HCEC 1CT (cell line): Measurements from ENCODE around the gene HMCN2.

Source experiments
- DNase-seq: peaks from one replicate; pipeline ENCODE4 v3.0.0-alpha.2; 2017

HMCN2 gene

GRCh38 chr9:130454096-130454811, 188.7 kb downstream of the HMCN2 start:
- DNase-seq: no peak

- DNase-seq: no peak
Observed at GRCh38 chr9:130454812-130455325, 189.3 kb downstream of the HMCN2 start.

DNA sequence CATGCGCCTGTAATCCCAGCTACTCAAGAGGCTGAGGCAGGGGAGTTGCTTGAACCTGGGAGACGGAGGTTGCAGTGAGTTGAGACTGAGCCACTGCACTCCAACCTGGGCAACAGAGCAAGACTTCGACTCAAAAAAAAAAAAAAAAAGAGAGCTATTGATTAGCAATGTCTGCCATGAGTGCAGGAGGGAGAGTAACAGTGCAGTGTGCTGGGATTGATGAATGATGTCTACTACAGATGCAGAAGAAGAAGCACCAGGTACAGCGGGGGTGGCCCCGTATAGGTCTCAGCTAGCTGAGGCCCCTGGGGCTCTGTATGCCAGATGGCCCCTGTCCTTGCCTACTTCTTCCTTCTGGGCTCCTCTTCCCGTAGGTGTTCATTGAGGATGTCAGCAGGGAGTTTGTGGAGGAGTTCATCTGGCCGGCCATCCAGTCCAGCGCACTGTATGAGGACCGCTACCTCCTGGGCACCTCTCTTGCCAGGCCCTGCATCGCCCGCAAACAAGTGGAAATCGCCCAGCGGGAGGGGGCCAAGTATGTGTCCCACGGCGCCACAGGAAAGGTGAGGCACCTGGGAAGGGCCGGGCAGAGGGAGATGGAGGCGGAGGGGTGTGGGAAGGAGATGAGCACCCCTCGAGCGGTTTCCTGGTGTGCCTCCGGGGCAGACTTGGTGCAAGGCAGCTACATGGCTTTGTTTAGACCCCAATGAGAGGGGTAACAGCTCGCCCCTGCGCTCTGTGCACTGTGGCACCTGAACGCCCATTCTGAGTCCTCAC, 192.7 kb downstream of the HMCN2 start:
- DNase-seq: no peak

- no peak for DNase-seq
Observed at GRCh38 chr9:130458804-130459067, 193.2 kb downstream of the HMCN2 start.

DNA sequence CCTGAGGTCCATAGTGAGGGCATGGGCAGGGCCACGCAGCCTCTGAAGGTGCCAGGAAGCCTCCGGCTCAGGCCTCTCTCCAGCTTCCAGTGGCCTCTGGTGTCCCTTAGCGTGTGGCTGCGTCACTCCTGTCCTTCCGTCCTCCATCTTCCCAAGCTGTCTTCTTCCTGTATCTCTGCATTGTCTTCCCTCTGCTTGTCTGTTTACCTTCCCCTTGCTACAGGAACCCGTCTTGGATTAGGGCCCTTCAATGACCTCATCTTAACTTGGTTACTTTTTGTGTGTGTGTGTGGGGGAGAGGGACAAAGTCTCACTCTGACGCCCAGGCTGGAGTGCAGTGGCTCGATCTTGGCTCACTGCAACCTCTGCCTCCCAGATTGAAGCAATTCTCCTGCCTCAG, 193.6 kb downstream of the HMCN2 start:
- DNase-seq: no peak

- DNase-seq: no peak
Observed at GRCh38 chr9:130459941-130460669, 194.5 kb downstream of the HMCN2 start.

DNA sequence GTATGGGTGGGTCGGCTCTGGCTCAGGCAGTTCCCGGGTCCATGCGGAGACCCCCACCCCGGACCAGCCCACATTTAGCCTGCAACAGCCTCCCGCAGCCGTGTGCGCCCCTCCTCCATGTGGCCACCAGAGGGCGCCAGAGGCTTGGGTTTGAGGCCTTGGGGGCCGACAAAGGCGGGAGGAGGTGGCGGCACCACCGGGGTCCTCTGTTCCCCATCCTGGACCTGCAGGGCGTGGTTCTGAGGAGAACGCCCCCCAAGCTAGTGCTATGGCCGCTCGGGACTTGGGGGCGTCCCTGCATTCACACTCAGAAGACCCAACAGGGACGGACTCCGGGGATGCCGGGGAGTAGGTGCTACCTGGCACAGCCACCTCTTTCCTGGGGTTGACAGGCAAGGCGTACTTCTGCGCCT, 195.7 kb downstream of the HMCN2 start:
- DNase-seq: no peak

GRCh38 chr9:130461731-130462130, 196.2 kb downstream of the HMCN2 start:
- DNase-seq: no peak

DNA sequence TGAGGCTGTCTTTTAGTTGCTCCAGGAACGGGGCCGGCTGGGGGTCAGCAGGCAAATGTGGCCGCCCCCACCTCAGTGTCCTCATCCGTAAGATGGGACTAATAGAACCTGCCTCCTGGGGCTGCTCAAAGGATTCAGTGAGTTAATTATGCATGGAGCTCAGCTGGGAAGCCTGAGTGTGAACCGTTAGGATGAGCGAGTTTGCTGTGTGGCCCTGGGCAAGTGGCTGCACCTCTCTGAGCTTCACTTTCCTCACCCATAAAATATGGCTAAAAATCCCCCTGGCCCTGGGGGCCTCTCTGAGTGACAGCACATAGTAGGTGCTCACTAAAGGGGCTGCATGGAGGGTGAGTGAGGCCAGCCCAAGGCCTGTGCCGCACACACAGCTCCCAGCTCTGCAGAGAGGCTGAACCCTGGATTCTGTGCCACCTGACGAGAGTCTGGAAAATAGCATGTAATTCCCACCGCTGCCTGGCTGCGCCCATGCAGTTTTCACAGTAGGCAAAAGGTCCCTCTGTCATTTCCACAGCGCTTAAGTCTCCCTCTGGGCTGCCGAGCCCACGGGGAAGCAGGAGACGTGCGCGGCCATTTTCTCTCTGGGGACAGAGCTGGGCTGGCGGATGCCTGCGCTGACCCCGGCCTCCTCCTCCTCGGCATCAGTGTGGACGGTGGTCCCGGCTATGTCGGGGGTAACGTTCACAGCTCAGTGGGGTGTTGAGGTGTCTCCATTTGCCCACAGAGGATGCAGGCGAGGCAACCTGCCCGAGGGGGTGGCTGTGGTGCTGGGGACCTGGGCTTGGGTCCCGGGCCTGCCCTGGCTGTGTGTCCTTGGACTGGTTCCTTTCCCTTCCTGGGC, 197.4 kb downstream of the HMCN2 start:
- no peak for DNase-seq

DNA sequence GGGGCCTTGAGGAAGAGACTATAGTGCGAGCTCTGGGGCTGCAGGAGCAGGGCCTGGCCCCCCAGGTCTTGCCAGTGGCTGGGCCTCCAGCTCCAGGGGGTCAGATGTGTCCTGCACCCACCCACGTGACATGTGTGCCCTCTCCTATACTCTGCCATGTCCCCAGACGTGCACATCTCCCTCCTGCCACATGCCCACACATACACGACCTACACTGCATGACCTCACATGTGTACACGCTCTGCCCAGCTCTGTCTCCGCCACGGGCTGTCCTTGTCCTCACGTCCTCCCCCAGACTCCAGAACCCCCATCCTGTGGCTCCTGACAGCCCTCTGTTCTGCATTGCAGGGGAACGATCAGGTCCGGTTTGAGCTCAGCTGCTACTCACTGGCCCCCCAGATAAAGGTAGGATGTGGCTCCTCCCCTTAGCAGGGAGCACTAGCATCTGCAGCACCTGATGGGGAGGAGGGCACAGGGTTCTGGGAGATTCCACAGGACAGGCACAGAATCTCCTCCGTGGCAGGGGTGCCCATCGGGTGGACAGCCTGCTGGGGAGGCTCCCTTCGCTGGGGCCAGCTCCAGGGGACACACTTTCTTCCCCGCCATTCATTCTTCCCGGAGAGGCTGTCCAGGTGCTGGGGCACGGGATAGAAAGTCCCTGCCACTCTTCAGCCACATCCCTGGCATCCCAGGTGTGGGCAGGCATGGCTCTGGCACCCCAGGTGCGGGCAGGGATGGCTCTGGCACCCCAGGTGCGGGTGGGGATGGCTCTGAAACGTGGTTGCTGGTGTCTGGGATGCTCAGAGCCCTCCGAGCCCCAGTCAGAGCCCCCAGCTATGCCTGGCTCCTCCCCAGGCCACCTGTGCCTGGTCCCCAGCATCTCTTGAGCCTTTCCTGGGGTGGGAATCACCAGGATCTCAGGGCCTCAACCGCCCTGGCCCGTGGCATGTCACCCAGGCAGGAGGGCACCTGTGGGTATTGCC, 198.5 kb downstream of the HMCN2 start:
- DNase-seq: no peak

GRCh38 chr9:130465383-130466096, 200.0 kb downstream of the HMCN2 start:
- no peak for DNase-seq

DNA sequence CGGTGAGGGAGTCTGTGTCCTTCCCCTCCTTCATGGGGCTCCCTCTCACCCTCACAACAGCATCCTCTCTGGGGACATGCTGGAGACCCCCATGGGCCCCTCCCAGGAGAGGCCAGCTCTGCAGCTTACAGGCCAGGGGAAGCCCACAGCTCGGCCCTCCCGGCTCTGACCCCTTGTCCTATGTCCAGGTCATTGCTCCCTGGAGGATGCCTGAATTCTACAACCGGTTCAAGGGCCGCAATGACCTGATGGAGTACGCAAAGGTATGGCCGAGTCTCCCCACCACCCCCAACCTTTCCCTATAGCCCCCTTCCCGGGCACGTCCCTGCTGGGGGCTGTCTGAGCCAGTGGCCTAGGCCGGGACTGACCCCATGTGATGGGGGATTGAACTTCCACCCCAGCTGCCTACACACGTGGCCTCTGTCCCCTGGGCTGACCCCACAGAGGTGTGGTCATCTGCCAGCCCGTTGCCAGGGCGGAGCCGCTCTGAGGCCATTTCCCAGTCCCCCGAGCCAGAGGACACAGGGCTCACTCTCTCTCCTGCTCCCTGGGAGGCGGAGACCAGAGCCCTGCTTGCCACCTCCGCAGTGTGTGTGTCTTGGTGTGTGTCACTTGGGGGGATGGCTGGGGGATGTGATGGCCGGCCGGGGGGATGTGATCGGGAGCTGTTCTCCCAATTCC, 201.1 kb downstream of the HMCN2 start:
- no peak for DNase-seq

DNA sequence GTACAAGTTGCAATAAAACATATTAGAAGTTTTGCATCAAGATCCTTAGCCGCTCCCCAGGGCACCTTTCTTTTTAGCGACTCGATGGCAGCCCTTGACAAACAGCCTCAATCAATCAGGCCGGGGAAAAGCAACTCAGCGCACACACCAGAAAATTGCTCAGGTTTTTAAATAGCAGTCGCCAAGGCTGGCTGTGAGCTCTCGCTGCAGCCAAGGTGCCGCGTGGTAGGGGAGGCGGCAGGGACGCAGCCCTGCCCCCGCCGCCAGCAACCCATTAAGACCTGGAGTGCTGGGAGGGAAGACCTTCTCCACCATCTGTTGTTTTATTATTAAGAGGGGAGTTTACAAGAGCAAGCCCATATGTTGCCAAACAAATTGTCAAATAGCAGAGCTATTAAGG, 201.8 kb downstream of the HMCN2 start:
- no peak for DNase-seq

- no peak for DNase-seq
Observed at GRCh38 chr9:130468566-130468965, 203.0 kb downstream of the HMCN2 start.

DNA sequence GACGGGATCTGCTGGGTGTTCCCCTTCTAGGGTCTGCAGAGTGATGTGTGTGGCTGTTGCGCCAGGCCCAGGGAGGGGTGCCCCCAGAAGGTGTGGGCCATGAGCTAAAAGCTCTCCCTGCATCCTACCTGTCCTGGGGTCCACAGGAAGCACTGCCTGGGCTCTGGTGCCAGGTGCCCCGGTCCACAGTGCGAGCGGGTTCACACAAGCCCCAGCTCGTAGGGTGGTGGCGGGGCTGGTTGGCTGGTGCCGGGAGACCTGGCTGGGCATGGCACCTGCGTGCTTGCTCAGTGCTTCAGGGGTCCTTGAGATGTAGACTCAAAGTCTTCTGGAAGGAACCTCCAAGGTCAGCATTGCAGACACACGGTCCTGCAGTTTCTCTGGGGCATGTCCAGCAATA, 204.7 kb downstream of the HMCN2 start:
- no peak for DNase-seq

DNA sequence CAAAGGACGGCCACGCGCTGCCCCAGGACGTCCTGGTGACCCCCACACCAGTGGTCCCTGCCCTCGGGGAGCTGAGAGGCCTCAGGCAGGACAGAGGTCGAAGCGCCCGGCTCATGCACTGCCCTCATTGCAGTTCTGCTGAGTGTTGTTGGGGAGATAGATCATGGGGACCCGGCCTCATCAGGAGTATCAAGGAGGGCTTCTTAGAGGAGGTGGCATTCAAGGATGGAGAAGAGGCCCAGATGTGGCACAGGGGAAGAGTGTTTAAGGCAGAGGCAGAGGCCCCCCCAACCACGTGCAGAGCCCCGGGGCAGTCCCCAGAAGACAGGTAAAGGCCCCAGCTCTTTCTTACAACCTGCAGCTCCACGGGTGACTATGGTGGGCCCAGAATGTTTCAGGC, 205.4 kb downstream of the HMCN2 start:
- DNase-seq: no peak

DNA sequence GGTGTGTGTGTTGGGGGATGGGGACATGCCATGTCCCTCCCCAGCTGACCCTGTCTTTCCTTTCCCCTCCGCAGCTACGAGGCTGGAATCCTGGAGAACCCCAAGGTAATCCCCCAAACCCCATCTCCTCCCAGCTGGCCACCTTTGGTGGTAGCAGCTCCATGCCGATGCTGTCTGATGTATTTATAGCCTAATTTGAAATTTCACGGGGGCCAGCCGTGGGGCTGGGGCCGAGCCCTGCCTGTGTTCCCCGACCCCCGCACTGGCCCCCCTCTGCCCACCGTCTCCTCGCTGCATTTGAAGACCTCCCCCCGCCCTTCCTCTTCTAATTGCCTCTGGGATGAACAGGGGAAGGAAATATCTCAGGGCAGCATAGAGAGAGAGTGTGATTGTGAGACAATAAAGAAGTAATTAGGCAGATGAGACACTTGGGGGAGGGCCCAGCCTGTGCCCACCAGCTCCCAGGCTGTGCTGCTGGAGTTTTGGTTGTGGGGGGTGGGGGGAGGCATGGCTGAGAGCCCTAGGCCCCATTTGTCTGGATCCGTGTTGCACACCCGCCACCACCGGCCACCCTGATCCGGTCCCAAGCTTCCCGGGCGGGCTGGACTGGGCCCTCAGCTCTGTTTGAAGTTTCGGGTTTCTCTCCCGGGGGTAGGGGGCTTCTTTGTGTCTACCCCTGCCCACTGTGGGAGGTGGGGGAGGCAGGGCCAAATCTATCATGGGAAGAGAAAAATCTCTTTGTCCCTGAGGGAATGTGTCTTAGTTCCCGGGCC, 206.0 kb downstream of the HMCN2 start:
- no peak for DNase-seq

DNA sequence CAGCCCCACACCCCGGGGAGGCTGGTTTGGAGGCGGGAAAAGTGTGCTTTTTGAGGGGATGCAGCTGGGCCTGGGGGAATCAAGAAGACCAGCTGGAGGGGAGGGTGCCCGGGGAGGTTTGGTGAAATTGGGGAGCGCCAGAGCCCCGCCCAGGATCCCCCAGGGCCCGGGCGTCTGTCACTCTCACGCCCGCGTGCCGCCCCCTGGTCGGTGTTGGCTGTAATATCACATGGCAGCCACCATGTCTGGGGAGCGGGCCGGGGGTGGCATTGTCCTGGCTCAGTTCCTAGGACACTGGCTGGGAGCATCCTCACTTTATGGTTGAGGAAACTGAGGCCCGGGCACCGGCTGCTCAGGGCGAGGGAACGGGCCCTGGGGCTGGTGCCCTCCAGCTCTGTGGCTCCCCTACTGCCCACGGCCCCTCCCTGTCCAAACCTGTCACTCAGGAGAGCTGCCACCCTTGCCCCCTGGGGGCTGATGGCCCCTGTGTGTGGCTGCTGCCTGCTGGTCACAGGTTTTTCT, 206.7 kb downstream of the HMCN2 start:
- no peak for DNase-seq

GRCh38 chr9:130473009-130473408, 207.4 kb downstream of the HMCN2 start:
- no peak for DNase-seq
